Mucosa of rectum (tissue), 2 donors: Measurements from ENCODE around the gene FMO2.

ENCODE experiments used
- H3K27ac ChIP-seq, 2 donors: one replicate each; pipeline ENCODE4 v1.7.0; 2013; ENCODE audit warnings: inconsistent platforms in 2 of 2, low read depth in 2 of 2, low read length in 2 of 2
- H3K27me3 ChIP-seq, 2 donors: one replicate each; pipeline ENCODE4 v1.7.0; 2013; ENCODE audit warnings: low read length in 2 of 2; ENCODE audit not compliant: control insufficient read depth in 2 of 2, insufficient read depth in 2 of 2
- H3K36me3 ChIP-seq, 2 donors: one replicate each; pipeline ENCODE4 v1.7.0; 2013; ENCODE audit warnings: low read length in 2 of 2; ENCODE audit not compliant: control insufficient read depth in 2 of 2, insufficient read depth in 2 of 2
- H3K4me1 ChIP-seq, 2 donors: one replicate each; pipeline ENCODE4 v1.7.0; 2013; ENCODE audit warnings: low read length in 2 of 2, mild to moderate bottlenecking in 1 of 2; ENCODE audit not compliant: control insufficient read depth in 2 of 2, insufficient read depth in 2 of 2
- H3K4me3 ChIP-seq, 2 donors: one replicate each; pipeline ENCODE4 v1.7.0; 2013; ENCODE audit warnings: low read length in 2 of 2
- H3K9ac ChIP-seq, 2 donors: one replicate each; pipeline ENCODE4 v1.7.0; 2013; ENCODE audit warnings: low read length in 2 of 2, low read depth in 1 of 2, mild to moderate bottlenecking in 1 of 2
- H3K9me3 ChIP-seq, 2 donors: one replicate each; pipeline ENCODE4 v1.7.0; 2013; ENCODE audit warnings: low read length in 2 of 2; ENCODE audit not compliant: control insufficient read depth in 2 of 2
- donor health status: healthy.
- donor health status: Normal muscosa, but diverticular disease.

Gene FMO2

DNA sequence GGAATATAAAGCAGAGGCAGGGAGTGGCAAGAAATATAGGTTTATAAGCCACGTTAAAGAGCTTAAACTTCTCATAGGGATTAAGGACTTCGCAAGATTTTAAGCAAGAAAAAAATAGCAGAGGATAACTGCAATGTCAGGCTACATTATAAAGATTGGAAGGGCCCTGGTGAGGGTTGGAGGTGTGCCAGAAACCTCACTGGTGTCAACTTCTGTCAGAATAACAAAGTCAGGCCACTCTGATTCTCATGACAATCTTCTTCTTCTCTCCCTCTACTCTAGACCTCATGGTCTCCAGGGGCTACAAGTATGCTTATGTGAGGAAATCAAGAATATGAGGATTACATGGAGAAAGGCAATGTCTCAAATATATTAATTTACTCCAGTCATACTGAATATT lies 32.6 kb upstream of the FMO2 start:
- Histone ChIP-seq H3K4me1 (no peaks in the 10 kb centered on the region), H3K27me3 (no peaks in the 10 kb centered on the region), H3K27ac (no peak overlapping the region), H3K9me3 (no peaks in the 10 kb centered on the region), H3K4me3 (no peak overlapping the region), H3K9ac (no peak overlapping the region), H3K36me3 (no peaks in the 10 kb centered on the region)

- no peaks in the 10 kb centered on the region for H3K4me1 ChIP-seq
- H3K9ac ChIP-seq, result no peak overlapping the region
- no peak overlapping the region for H3K4me3 ChIP-seq
- H3K9me3 ChIP-seq, result no peaks in the 10 kb centered on the region
- no peak overlapping the region for H3K27ac ChIP-seq
- no peaks in the 10 kb centered on the region for H3K27me3 ChIP-seq
- H3K36me3 ChIP-seq, result no peaks in the 10 kb centered on the region
Measured at GRCh38 chr1:171155484-171155883, 29.6 kb upstream of the FMO2 start.

DNA sequence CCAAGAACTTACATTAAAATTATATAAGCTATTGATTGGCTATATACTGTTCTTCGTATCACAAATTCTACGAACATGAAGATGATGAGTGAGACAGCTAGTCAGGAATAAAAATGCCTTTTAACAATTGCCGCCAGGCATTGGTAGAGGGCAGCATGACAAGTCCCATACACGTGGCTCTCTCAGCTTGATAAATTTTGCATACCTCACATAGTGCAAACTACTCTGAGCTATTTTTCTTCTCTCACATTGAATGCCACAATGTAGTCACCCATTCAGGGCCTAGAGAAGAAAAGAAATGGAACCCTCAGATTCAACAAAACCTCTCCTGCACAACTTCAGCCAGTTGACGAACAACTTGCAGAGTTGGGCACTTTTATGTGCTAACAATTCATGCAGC lies 27.0 kb upstream of the FMO2 start:
- H3K4me3 ChIP-seq, result no peak overlapping the region
- no peak overlapping the region for H3K9ac ChIP-seq
- no peaks in the 10 kb centered on the region for H3K36me3 ChIP-seq
- no peaks in the 10 kb centered on the region for H3K27me3 ChIP-seq
- no peak overlapping the region for H3K27ac ChIP-seq
- H3K4me1 ChIP-seq, result peaks cover 0 to 5% of the 10 kb centered on the region in 2 donors
- H3K9me3 ChIP-seq, result no peaks in the 10 kb centered on the region

DNA sequence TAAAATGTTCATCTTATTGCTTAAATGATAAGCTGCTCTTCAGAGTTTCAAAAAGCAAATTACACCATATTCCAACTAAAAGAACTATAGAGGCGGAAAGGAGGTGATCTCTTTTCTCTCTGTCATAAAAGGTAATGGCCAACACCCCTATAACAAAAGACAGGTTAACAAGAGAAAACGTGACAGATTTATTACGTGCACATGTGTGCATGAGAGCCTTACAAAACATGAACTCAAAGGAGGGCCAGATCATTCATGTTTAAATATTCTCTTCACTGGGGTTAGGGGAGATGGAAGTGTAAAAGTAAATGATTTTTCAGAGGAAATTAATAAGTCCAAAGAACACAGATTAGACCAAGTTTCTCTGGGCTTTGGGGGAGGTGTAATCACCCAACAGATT lies 26.5 kb upstream of the FMO2 start:
- Histone ChIP-seq H3K27me3 (no peaks in the 10 kb centered on the region), H3K9ac (no peak overlapping the region), H3K9me3 (no peaks in the 10 kb centered on the region), H3K36me3 (no peaks in the 10 kb centered on the region), H3K4me1 (peaks cover 0 to 5% of the 10 kb centered on the region in 2 donors), H3K4me3 (no peak overlapping the region), H3K27ac (no peak overlapping the region)

DNA sequence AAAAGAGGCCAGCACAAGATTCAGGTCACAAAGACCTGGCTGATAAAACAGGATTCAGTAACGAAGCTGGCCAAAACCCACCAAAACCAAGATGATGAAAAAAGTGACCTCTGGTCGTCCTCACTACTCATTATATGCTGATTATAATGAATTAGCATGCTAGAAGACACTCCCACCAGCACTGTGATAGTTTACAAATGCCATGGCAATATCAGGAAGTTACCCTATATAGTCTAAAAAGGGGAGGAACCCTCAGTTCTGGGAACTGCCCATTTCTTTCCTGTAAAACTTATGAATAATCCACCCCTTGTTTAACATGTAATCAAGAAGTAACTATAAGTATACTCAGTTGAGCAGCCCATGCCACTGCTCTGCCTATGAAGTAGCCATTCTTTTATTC lies 26.0 kb upstream of the FMO2 start:
- H3K27ac ChIP-seq, result no peak overlapping the region

DNA sequence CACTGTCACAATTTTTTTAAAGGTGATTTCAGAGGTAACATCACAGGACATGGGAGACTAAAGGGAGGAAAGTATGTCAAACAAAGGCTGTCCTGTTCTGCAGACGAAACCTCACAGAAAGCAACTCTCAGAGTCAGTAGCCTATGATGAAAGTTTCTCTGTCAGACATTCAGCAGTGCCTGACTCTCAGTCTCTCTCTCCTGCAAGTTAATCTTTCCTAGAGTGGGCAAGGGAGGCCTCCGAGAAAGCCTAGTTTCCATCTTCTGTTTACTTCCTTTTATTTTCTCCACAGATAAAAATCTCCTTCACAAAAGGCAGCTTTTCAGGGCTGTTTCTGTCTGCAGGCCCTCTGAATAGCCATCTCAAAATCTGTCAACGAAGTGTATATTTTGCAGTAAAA lies 24.9 kb upstream of the FMO2 start:
- Histone ChIP-seq H3K36me3 (no peaks in the 10 kb centered on the region), H3K4me1 (peaks cover 0 to 5% of the 10 kb centered on the region in 2 donors), H3K27me3 (no peaks in the 10 kb centered on the region), H3K27ac (no peak overlapping the region), H3K9ac (no peak overlapping the region), H3K9me3 (no peaks in the 10 kb centered on the region), H3K4me3 (no peak overlapping the region)

More for the DNA sequence above, 26.0 kb upstream of the FMO2 start:
- H3K4me1 ChIP-seq, result peaks cover 0 to 5% of the 10 kb centered on the region in 2 donors
- no peaks in the 10 kb centered on the region for H3K36me3 ChIP-seq
- no peak overlapping the region for H3K9ac ChIP-seq
- no peaks in the 10 kb centered on the region for H3K27me3 ChIP-seq
- no peaks in the 10 kb centered on the region for H3K9me3 ChIP-seq
- H3K4me3 ChIP-seq, result no peak overlapping the region

- Histone ChIP-seq H3K4me1 (peaks cover 0 to 5% of the 10 kb centered on the region in 2 donors), H3K4me3 (no peak overlapping the region), H3K27ac (no peak overlapping the region), H3K9me3 (no peaks in the 10 kb centered on the region), H3K36me3 (no peaks in the 10 kb centered on the region), H3K27me3 (no peaks in the 10 kb centered on the region), H3K9ac (no peak overlapping the region)
Measured at GRCh38 chr1:171160639-171161354, 24.3 kb upstream of the FMO2 start.

GRCh38 chr1:171161431-171161830 lies 23.7 kb upstream of the FMO2 start:
- Histone ChIP-seq H3K36me3 (no peaks in the 10 kb centered on the region), H3K27me3 (no peaks in the 10 kb centered on the region), H3K4me1 (peaks cover 0 to 5% of the 10 kb centered on the region in 2 donors), H3K9ac (no peak overlapping the region), H3K9me3 (no peaks in the 10 kb centered on the region), H3K27ac (no peak overlapping the region), H3K4me3 (no peak overlapping the region)

DNA sequence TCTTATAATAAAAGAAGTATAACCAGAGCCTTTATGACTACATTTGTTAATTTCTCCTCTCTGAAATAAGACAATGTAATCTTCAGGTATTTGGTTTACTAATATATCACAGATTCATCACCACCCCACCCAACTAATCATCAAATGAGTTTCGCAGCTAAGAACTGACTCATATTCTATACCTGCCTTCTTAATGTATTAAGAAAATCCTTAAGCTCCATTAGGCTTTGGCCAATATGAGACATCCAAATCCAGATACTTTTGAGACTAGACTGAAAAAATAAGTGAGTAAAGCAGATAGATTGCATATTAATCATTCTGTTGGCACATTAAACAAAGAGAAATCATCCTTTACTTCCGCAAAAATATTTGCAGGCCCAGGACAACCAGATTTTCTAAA lies 18.7 kb upstream of the FMO2 start:
- no peaks in the 10 kb centered on the region for H3K9me3 ChIP-seq
- H3K27ac ChIP-seq, result no peak overlapping the region
- no peak overlapping the region for H3K9ac ChIP-seq
- H3K27me3 ChIP-seq, result no peaks in the 10 kb centered on the region
- no peak overlapping the region for H3K4me3 ChIP-seq
- H3K36me3 ChIP-seq, result no peaks in the 10 kb centered on the region
- no peaks in the 10 kb centered on the region for H3K4me1 ChIP-seq

GRCh38 chr1:171167785-171168184 lies 17.3 kb upstream of the FMO2 start:
- no peak overlapping the region for H3K27ac ChIP-seq
- H3K9ac ChIP-seq, result no peak overlapping the region
- H3K36me3 ChIP-seq, result no peaks in the 10 kb centered on the region
- no peaks in the 10 kb centered on the region for H3K9me3 ChIP-seq
- no peaks in the 10 kb centered on the region for H3K27me3 ChIP-seq
- H3K4me3 ChIP-seq, result no peak overlapping the region
- no peaks in the 10 kb centered on the region for H3K4me1 ChIP-seq
